K562 (cell line): Measurements from ENCODE around the gene PDE6G. TPM values are rescaled to one million over a fixed set of nuclear protein-coding genes. Genes with fewer than 3 reads are reported as not detected.

Experiments
- CBFA2T3 ChIP-seq: fragments of 450-650 bp; IDR thresholded peaks from 2 replicates; pipeline ENCODE4 v1.6.1; 2017
- CCAR2 ChIP-seq: fragments of 200-400 bp; formaldehyde crosslinking; IDR thresholded peaks from 2 replicates; pipeline ENCODE4 v1.6.1; 2017; ENCODE audit warnings: mild to moderate bottlenecking, low read depth, low read length
- CHAMP1 ChIP-seq: fragments of 450-650 bp; IDR thresholded peaks from 2 replicates; pipeline ENCODE4 v1.6.1; 2016; ENCODE audit warnings: mild to moderate bottlenecking
- CHD1 ChIP-seq: fragments of 200-600 bp; sonication (generic); IDR thresholded peaks from one replicate; pipeline ENCODE4 v1.6.1; 2012; ENCODE audit warnings: mild to moderate bottlenecking, moderate library complexity, low read length, inconsistent platforms
- CHD2 ChIP-seq: IDR thresholded peaks from 2 replicates; pipeline ENCODE4 v1.6.1; 2011; ENCODE audit warnings: low read depth, low read length
- DPF2 ChIP-seq: fragments of 450-650 bp; IDR thresholded peaks from 2 replicates; pipeline ENCODE4 v1.6.1; 2016
- E2F3 ChIP-seq: fragments of 250-450 bp; sonication (Bioruptor Pico); IDR thresholded peaks from 2 replicates; pipeline ENCODE4 v1.4.0; 2020; ENCODE audit warnings: mild to moderate bottlenecking
- FOXA1 ChIP-seq: fragments of 450-650 bp; IDR thresholded peaks from 2 replicates; pipeline ENCODE4 v1.6.1; 2016; ENCODE audit warnings: mild to moderate bottlenecking, borderline replicate concordance
- GABPA ChIP-seq: fragments of 200-800 bp; sonication (Bioruptor generic); conservative IDR thresholded peaks from 2 replicates; pipeline ENCODE4 v1.6.1; 2016; ENCODE audit warnings: low read depth, missing genetic modification characterization, missing compliant biosample characterization
- HDAC6 ChIP-seq: IDR thresholded peaks from 2 replicates; pipeline ENCODE4 v1.6.1; 2012; ENCODE audit warnings: low read depth, mild to moderate bottlenecking, control low read depth, inconsistent platforms, low read length, moderate library complexity
- KDM1A ChIP-seq, 2 experiments: fragments of 450-650 bp; IDR thresholded peaks; 2 replicates each; pipeline ENCODE4 v1.6.1; 2016; ENCODE audit warnings: mild to moderate bottlenecking in 2 of 2
- LEF1 ChIP-seq: fragments of 450-650 bp; IDR thresholded peaks from 2 replicates; pipeline ENCODE4 v1.6.1; 2016; ENCODE audit warnings: mild to moderate bottlenecking
- MBD2 ChIP-seq: sonication (generic); IDR thresholded peaks from 2 replicates; pipeline ENCODE4 v1.6.1; 2016; ENCODE audit warnings: low read depth, borderline replicate concordance
- NR1H2 ChIP-seq: sonication (generic); formaldehyde crosslinking; IDR thresholded peaks from 2 replicates; pipeline ENCODE4 v1.4.0; 2020; ENCODE audit warnings: mild to moderate bottlenecking, missing genetic modification reagents
- NRF1 ChIP-seq, 2 experiments: fragments of 450-650 bp; IDR thresholded peaks in 1 of 2; conservative IDR thresholded peaks in 1 of 2; 2 replicates each; pipeline ENCODE4 v1.6.1; 2014; ENCODE audit warnings: mild to moderate bottlenecking in 2 of 2
- PTBP1 ChIP-seq: fragments of 200-400 bp; formaldehyde crosslinking; IDR thresholded peaks from 2 replicates; pipeline ENCODE4 v1.6.1; 2017; ENCODE audit warnings: low read depth, low read length
- PTRF ChIP-seq: fragments of 450-650 bp; IDR thresholded peaks from 2 replicates; pipeline ENCODE4 v1.6.1; 2016; ENCODE audit warnings: mild to moderate bottlenecking, missing genetic modification characterization, missing compliant biosample characterization
- RBBP5 ChIP-seq: fragments of 200-600 bp; sonication (generic); IDR thresholded peaks from 2 replicates; pipeline ENCODE4 v1.6.1; 2012; ENCODE audit warnings: borderline replicate concordance, mild to moderate bottlenecking, low read length, control low read depth, inconsistent platforms; ENCODE audit not compliant: insufficient read depth, poor library complexity, severe bottlenecking
- RBM17 ChIP-seq: fragments of 200-400 bp; formaldehyde crosslinking; IDR thresholded peaks from 2 replicates; pipeline ENCODE4 v1.6.1; 2017; ENCODE audit warnings: low read depth, mild to moderate bottlenecking, low read length, borderline replicate concordance
- TAL1 ChIP-seq: fragments of 450-650 bp; IDR thresholded peaks from 2 replicates; pipeline ENCODE4 v1.6.1; 2016; ENCODE audit warnings: mild to moderate bottlenecking
- U2AF2 ChIP-seq: fragments of 200-400 bp; formaldehyde crosslinking; optimal IDR thresholded peaks from 2 replicates; pipeline ENCODE3; 2017; ENCODE audit warnings: low read depth, mild to moderate bottlenecking, low read length
- ZEB2 ChIP-seq: fragments of 450-650 bp; IDR thresholded peaks from 2 replicates; pipeline ENCODE4 v1.6.1; 2016
- ZMIZ1 ChIP-seq, 2 experiments: fragments of 150-350 bp in 1 of 2; IDR thresholded peaks; 2 replicates each; pipeline ENCODE4 v1.6.1; 2012 to 2016; ENCODE audit warnings: low read depth in 2 of 2, low read length in 2 of 2, mild to moderate bottlenecking in 1 of 2, moderate library complexity in 1 of 2
- ZNF431 ChIP-seq: sonication (generic); formaldehyde crosslinking; IDR thresholded peaks from 2 replicates; pipeline ENCODE4 v1.8.0; 2022; ENCODE audit warnings: mild to moderate bottlenecking, missing genetic modification reagents
- ZNF76 ChIP-seq: fragments of 250-450 bp; sonication (Bioruptor Pico); IDR thresholded peaks from 2 replicates; pipeline ENCODE4 v1.4.0; 2020; ENCODE audit warnings: mild to moderate bottlenecking, moderate library complexity, borderline replicate concordance
- polyA plus RNA-seq, 8 experiments: library from polyadenylated mRNA; depleted of rRNA in 4 of 8; stranded (reverse) in 5 of 8; unstranded in 3 of 8; fragments of >200 nt; fragmentation: Nextera tagmentation in 2 of 8; fragmentation: Illumina TruSeq in 1 of 8; extraction: Ambion mirVana in 2 of 8; extraction: Trizol in 1 of 8; gene quantifications; 2 replicates each; pipeline versions ENCODE4 v1.2.1 to v1.2.3, GENCODE V29; 2011 to 2014; ENCODE audit warnings: inconsistent platforms in 1 of 8, missing spikeins in 1 of 8
- total RNA-seq, 7 experiments: library from RNA; depleted of rRNA in 6 of 7; stranded (reverse); fragments of >200 nt in 6 of 7; fragmentation: Illumina TruSeq in 2 of 7; extraction: Trizol in 2 of 7; gene quantifications; 2 replicates each; pipeline versions ENCODE4 v1.2.1 to v1.2.3, GENCODE V29; 2011 to 2021; ENCODE audit warnings: low replicate concordance in 1 of 7

Gene PDE6G
- total and polyA plus RNA-seq, 9 of the 15 experiments (the other 6 are each of a cell fraction or from before 2014, with no cell fraction given), result 0.14 to 0.59 TPM; not detected in 7

DNA sequence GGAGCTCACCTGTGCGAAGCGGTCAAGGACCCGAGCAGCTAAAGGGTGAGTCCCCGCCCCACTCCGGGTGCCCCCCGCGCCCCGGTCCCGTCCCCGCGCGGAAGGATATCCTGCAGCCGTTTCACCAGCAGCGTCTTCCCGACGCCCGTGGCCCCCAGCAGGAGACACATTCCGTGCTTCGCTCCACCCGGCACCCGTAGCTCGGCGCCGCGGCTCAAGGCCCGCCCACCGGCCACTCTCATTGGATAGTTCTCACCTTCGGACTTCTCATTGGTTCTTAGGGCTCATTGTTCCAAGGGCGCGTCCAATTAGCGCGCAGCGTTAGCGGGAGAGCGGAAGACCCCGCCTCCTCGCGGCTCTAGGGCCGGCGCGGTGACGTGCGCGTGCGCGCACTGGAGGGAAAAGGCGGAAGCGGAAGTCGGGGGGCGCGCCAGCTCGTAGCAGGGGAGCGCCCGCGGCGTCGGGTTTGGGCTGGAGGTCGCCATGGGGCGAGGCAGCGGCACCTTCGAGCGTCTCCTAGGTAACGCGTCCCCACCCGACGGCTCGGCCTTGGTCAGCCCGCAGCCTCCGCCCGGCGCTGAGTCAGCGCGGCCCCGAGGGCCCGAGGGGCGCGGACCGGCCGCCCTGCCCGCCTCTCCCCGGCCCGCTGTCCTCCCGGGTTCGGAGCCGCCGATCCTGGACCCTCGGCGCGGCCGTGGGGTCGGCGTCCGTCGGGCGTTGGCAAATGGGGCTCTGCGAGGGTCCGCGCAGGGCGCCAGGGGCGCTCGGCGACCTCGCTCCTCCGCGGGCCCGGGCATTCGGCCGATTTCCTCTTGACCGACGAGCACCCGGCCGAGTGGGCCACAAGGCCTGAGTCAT is 27.5 kb upstream of the PDE6G start, which contains the start of the genes ARL16 and HGS (continued):
- TF ChIP-seq U2AF2 (no peak), ZNF76 (CRISPR knock-in tag) (no peak), TAL1 (no peak), DPF2 (peak; percentile 22; the same call in 1 of the 2 replicates), ZNF431 (CRISPR knock-in tag) (peak; percentile 26; the same call in 1 of the 2 replicates), KDM1A (IDR thresholded peaks at IDR 0.05) (no peak), ZMIZ1 (IDR thresholded peaks at IDR 0.05; ENCODE audit: low read depth in 2 of 2, low read length in 2 of 2) (no peak), MBD2 (peak; percentile 98), ZEB2 (peak; percentile 5; the same call in 1 of the 2 replicates), LEF1 (0 out of 2 replicates have a peak, but pooled peaks have one; percentile 21), CHD1 (no peak), RBBP5 (peak; percentile 74), CHD2 (peak; percentile 90), NRF1 (conservative IDR thresholded peaks at IDR 0.05 in 1 of 2, IDR thresholded peaks at IDR 0.05 in 1 of 2) (peak; percentile 97 to 98), FOXA1 (no peak), PTRF (tag) (no peak), NR1H2 (CRISPR knock-in tag) (no peak), GABPA (peak; percentile 96), CHAMP1 (no peak), HDAC6 (no peak), E2F3 (CRISPR knock-in tag) (no peak), CCAR2 (no peak), PTBP1 (no peak), CBFA2T3 (no peak), RBM17 (no peak)
